Effector memory CD4-positive, alpha-beta T cell (primary cell): ENCODE results near the gene TNFRSF21.
"Not testable (repeated sequence)": the region's sequence is repeated elsewhere in the genome, so short reads cannot be mapped to it uniquely, and the experiment has no call there.

Experiments
- DNase-seq, 3 donors: peaks; one replicate each; pipeline ENCODE4 v3.0.0-alpha.2; 2020
- H3K27ac ChIP-seq: 2 replicates; pipeline ENCODE4 v1.7.0; 2013; ENCODE audit warnings: mild to moderate bottlenecking, low read length, moderate library complexity; ENCODE audit not compliant: insufficient read depth, poor library complexity, severe bottlenecking
- H3K27me3 ChIP-seq: replicated peaks from 2 replicates; pipeline ENCODE4 v1.7.0; 2013; ENCODE audit warnings: mild to moderate bottlenecking, low read length; ENCODE audit not compliant: insufficient read depth, control insufficient read depth, poor library complexity, severe bottlenecking
- H3K36me3 ChIP-seq: 2 replicates; pipeline ENCODE4 v1.7.0; 2013; ENCODE audit warnings: mild to moderate bottlenecking, low read length, moderate library complexity; ENCODE audit not compliant: control insufficient read depth, insufficient read depth
- H3K4me1 ChIP-seq: 2 replicates; pipeline ENCODE4 v1.7.0; 2013; ENCODE audit warnings: low read length, mild to moderate bottlenecking; ENCODE audit not compliant: control insufficient read depth, insufficient read depth, poor library complexity, severe bottlenecking
- H3K4me3 ChIP-seq: 2 replicates; pipeline ENCODE4 v1.7.0; 2013; ENCODE audit warnings: low read length, low read depth, mild to moderate bottlenecking; ENCODE audit not compliant: insufficient read depth, poor library complexity, severe bottlenecking
- H3K9me3 ChIP-seq: 2 replicates; pipeline ENCODE4 v1.7.0; 2013; ENCODE audit warnings: mild to moderate bottlenecking, low read length, moderate library complexity; ENCODE audit not compliant: control insufficient read depth

TNFRSF21 gene

DNA sequence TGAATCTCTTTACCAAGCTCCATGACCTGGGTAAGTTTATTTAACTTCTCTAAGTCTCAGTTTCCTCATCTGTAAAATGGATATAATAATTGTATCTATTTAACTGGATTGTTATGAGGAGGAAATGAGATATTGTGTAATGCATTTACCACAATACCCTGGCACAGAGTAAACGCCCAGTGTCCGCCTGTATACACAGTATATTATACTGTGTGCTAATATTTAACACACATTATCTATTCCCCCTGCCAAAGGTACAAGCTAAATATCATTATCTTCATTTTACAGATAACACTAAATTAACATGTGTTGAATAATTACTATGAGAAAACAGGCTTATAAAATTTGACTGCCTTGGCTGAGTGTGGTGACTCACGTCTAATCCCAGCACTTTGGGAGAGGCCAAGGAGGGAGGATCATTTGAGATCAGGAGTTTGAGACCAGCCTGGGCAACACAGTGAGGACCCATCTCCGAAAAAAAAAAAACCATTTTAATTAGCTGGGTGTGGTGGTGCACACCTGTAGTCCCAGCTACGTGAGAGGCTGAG is 38.7 kb upstream of the TNFRSF21 start:
- Histone ChIP-seq H3K9me3 (no peaks in the 10 kb centered on the region), H3K4me1 (no peaks in the 10 kb centered on the region), H3K4me3 (no peak overlapping the region), H3K27ac (no peak overlapping the region), H3K27me3 (no peaks in the 10 kb centered on the region), H3K36me3 (no peaks in the 10 kb centered on the region)
- DNase-seq = no peak

DNA sequence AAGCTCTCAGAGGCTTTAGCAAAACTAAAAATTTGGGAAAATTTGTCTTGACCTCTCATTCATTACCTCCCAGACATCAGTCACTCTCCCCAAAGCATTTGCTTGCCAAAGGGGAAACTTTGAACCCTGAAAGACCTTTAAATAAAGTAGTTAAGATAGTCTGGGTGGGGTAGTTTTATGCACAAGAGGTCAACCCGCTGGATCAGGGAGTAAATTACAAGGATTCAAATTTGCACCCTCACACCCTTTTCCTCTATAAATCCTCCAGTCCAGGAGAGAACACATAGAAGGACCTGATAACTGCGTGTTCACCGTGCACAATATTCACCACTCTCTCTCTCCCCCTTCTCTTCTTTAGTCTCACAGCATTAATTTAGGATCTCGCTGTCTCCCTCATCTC is 36.1 kb upstream of the TNFRSF21 start:
- H3K4me3 ChIP-seq = no peak overlapping the region
- H3K36me3 ChIP-seq = no peaks in the 10 kb centered on the region
- DNase-seq = no peak
- no peak overlapping the region for H3K27ac ChIP-seq
- no peaks in the 10 kb centered on the region for H3K27me3 ChIP-seq
- no peaks in the 10 kb centered on the region for H3K9me3 ChIP-seq
- H3K4me1 ChIP-seq = no peaks in the 10 kb centered on the region

DNA sequence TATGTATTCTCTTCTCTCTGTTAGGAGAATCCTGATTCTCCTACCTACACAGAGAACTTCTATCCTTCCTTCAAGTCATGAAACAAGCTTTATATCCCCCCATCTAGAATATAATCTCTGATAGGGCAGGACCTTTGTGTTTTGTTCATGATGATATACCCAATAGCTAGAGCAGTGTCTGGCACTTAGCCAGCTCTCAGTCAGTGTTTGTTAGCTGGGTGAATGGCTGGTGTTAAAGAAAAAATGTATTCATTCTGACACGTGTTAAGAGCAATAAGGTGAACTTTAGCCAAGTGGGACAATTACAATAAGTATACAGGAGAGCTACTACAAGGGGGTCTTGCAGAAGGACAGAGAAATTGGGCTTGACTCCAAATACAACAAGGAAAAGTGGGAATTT is 34.3 kb upstream of the TNFRSF21 start:
- no peaks in the 10 kb centered on the region for H3K36me3 ChIP-seq
- no peaks in the 10 kb centered on the region for H3K9me3 ChIP-seq
- no peak overlapping the region for H3K4me3 ChIP-seq
- H3K27me3 ChIP-seq = no peaks in the 10 kb centered on the region
- DNase-seq = no peak
- no peaks in the 10 kb centered on the region for H3K4me1 ChIP-seq
- no peak overlapping the region for H3K27ac ChIP-seq

DNA sequence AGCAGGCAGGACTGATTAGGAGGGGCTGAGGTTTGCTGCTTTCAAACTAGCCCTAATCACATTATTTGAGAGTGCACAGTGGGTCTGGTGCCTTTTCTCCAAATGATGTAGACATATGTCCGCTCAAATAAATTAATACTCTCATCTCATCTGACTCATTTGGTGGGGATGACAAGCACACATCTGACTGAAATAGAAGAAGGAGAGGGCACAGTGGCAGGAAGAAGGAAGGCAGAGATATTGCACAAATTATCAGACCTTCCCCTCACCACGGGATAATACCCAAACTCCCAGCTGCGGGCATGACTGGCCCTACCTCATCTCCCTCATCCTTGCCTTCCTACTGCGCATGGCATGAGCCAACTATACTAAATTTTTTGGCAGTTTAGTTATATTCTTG is 33.9 kb upstream of the TNFRSF21 start:
- DNase-seq = no peak
- Histone ChIP-seq H3K9me3 (no peaks in the 10 kb centered on the region), H3K27me3 (no peaks in the 10 kb centered on the region)

GRCh38 chr6:47342824-47343223 is 33.1 kb upstream of the TNFRSF21 start:
- Histone ChIP-seq H3K27me3 (no peaks in the 10 kb centered on the region), H3K9me3 (no peaks in the 10 kb centered on the region), H3K4me1 (no peaks in the 10 kb centered on the region), H3K36me3 (no peaks in the 10 kb centered on the region), H3K4me3 (no peak overlapping the region), H3K27ac (no peak overlapping the region)
- DNase-seq = no peak

More for the DNA sequence above, 33.9 kb upstream of the TNFRSF21 start:
- Histone ChIP-seq H3K4me1 (no peaks in the 10 kb centered on the region), H3K4me3 (no peak overlapping the region), H3K27ac (no peak overlapping the region), H3K36me3 (no peaks in the 10 kb centered on the region)

DNA sequence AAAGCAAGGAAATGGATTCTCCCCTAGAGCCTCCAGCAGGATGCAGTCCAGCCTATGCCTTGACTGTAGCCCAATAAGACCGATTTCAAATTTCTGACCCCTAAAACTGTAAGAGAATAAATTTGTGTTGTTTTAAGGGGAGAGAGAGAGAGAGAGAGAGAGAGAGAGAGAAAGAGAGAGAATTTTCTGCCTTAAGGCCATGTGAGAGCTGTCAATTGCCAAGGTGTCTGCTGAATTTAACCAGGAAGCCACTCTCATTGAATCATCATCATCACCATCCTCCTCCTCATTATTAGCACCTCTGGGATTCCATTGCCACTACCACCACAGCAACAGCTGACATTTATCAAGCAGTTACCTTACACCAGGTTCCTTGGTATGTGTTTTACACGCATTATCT is 27.8 kb upstream of the TNFRSF21 start:
- no peaks in the 10 kb centered on the region for H3K27me3 ChIP-seq
- no peaks in the 10 kb centered on the region for H3K4me1 ChIP-seq
- no peak overlapping the region for H3K4me3 ChIP-seq
- no peaks in the 10 kb centered on the region for H3K36me3 ChIP-seq
- no peak for DNase-seq
- no peak overlapping the region for H3K27ac ChIP-seq
- H3K9me3 ChIP-seq = no peaks in the 10 kb centered on the region

- H3K4me1 ChIP-seq = no peaks in the 10 kb centered on the region
- DNase-seq = no peak
- no peaks in the 10 kb centered on the region for H3K27me3 ChIP-seq
- no peak overlapping the region for H3K4me3 ChIP-seq
- H3K27ac ChIP-seq = no peak overlapping the region
- H3K9me3 ChIP-seq = no peaks in the 10 kb centered on the region
- H3K36me3 ChIP-seq = no peaks in the 10 kb centered on the region
Measured at GRCh38 chr6:47336334-47336733, 26.6 kb upstream of the TNFRSF21 start.

GRCh38 chr6:47335466-47335865 is 25.8 kb upstream of the TNFRSF21 start:
- Histone ChIP-seq H3K4me1 (no peaks in the 10 kb centered on the region), H3K9me3 (no peaks in the 10 kb centered on the region), H3K36me3 (no peaks in the 10 kb centered on the region), H3K4me3 (no peak overlapping the region), H3K27ac (no peak overlapping the region), H3K27me3 (no peaks in the 10 kb centered on the region)
- DNase-seq = no peak

- no peak for DNase-seq
- no peak overlapping the region for H3K27ac ChIP-seq
- no peaks in the 10 kb centered on the region for H3K9me3 ChIP-seq
- no peak overlapping the region for H3K4me3 ChIP-seq
- no peaks in the 10 kb centered on the region for H3K27me3 ChIP-seq
- H3K4me1 ChIP-seq = no peaks in the 10 kb centered on the region
- H3K36me3 ChIP-seq = no peaks in the 10 kb centered on the region
Measured at GRCh38 chr6:47334334-47334733, 24.6 kb upstream of the TNFRSF21 start.

DNA sequence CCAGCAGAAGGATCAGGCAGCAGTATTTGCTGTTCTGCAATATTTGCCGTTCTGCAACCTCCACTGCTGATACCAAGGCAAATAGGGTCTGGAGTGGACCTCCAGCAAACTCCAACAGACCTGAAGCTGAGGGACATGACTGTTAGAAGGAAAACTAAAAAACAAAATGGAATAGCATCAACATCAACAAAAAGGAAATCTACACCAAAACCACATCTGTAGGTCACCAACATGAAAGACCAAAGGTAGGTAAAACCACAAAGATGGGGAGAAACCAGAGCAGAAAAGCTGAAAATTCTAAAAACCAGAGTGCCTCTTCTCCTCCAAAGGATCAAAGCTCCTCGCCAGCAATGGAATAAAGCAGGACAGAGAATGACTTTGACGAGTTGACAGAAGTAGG is 18.9 kb upstream of the TNFRSF21 start:
- not testable (repeated sequence) for DNase-seq, H3K4me1 ChIP-seq, H3K27me3 ChIP-seq, H3K27ac ChIP-seq, H3K4me3 ChIP-seq, H3K9me3 ChIP-seq, H3K36me3 ChIP-seq

DNA sequence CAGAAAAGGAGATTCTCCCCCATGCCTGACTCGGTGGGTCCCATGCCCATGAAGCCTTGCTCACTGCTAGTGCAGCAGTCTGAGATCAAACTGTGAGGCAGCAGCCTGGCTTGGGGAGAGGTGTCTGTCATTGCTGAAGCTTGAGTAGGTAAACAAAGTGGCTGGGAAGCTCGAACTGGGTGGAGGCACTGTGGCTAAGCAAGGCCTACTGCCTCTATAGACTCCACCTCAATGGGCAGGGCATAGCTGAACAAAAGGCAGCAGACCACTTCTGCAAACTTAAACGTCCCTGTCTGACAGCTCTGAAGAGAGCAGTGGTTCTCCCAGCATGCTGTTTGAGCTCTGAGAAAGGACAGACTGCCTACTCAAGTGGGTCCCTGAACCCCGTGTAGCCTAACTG is 18.4 kb upstream of the TNFRSF21 start:
- not testable (repeated sequence) for H3K27me3 ChIP-seq, H3K4me1 ChIP-seq, DNase-seq, H3K9me3 ChIP-seq, H3K36me3 ChIP-seq, H3K27ac ChIP-seq, H3K4me3 ChIP-seq
